Adipocyte (in vitro differentiated cells): ENCODE measurements around the gene CBX5.
"Not testable (repeated sequence)": the region's sequence is repeated elsewhere in the genome, so short reads cannot be mapped to it uniquely, and the experiment has no call there.

Experiments used
- DNase-seq: peaks from one replicate; pipeline ENCODE4 v3.0.0-alpha.2; 2015; ENCODE audit warnings: low read depth
- H3K27me3 ChIP-seq: replicated peaks from 2 replicates; pipeline ENCODE4 v1.7.0; 2013; ENCODE audit warnings: mild to moderate bottlenecking, low read length, moderate library complexity; ENCODE audit not compliant: control insufficient read depth, insufficient read depth
- H3K36me3 ChIP-seq: 2 replicates; pipeline ENCODE4 v1.7.0; 2013; ENCODE audit warnings: low read length, mild to moderate bottlenecking, moderate library complexity; ENCODE audit not compliant: control insufficient read depth, insufficient read depth, severe bottlenecking
- H3K4me1 ChIP-seq: 2 replicates; pipeline ENCODE4 v1.7.0; 2013; ENCODE audit warnings: mild to moderate bottlenecking, low read length, moderate library complexity; ENCODE audit not compliant: control insufficient read depth, insufficient read depth
- H3K4me3 ChIP-seq: 2 replicates; pipeline ENCODE4 v1.7.0; 2013; ENCODE audit warnings: mild to moderate bottlenecking, low read length, moderate library complexity
- H3K9ac ChIP-seq: 2 replicates; pipeline ENCODE4 v1.7.0; 2013; ENCODE audit warnings: mild to moderate bottlenecking, low read length, moderate library complexity
- H3K9me3 ChIP-seq: 2 replicates; pipeline ENCODE4 v1.7.0; 2013; ENCODE audit warnings: mild to moderate bottlenecking, low read length, moderate library complexity; ENCODE audit not compliant: control insufficient read depth

CBX5 gene

GRCh38 chr12:54231269-54231668 lies 48.7 kb downstream of the CBX5 start:
- DNase-seq, H3K36me3 ChIP-seq, H3K4me3 ChIP-seq, H3K27me3 ChIP-seq, H3K9ac ChIP-seq, H3K9me3 ChIP-seq: not testable (repeated sequence)
- H3K4me1 ChIP-seq: peaks cover 22% of the 10 kb centered on the region

- Histone ChIP-seq H3K9ac (no peak overlapping the region), H3K4me3 (no peak overlapping the region), H3K36me3 (no peaks in the 10 kb centered on the region), H3K9me3 (no peaks in the 10 kb centered on the region), H3K4me1 (peaks cover 22% of the 10 kb centered on the region), H3K27me3 (no peaks in the 10 kb centered on the region)
- no peak for DNase-seq
Observed at GRCh38 chr12:54230555-54230954, 49.4 kb downstream of the CBX5 start.

- no peaks in the 10 kb centered on the region for H3K36me3 ChIP-seq
- peak; percentile 91 for DNase-seq
- H3K9me3 ChIP-seq: no peaks in the 10 kb centered on the region
- H3K27me3 ChIP-seq: no peaks in the 10 kb centered on the region
- peak overlapping the region; percentile 35 for H3K9ac ChIP-seq
- peaks cover 22% of the 10 kb centered on the region for H3K4me1 ChIP-seq
- peak overlapping the region; percentile 46 for H3K4me3 ChIP-seq
Observed at GRCh38 chr12:54229624-54230212, 50.2 kb downstream of the CBX5 start.

GRCh38 chr12:54228471-54228870 lies 51.5 kb downstream of the CBX5 start:
- Histone ChIP-seq H3K4me3 (no peak overlapping the region), H3K9me3 (no peaks in the 10 kb centered on the region), H3K4me1 (peaks cover 22% of the 10 kb centered on the region), H3K27me3 (no peaks in the 10 kb centered on the region), H3K36me3 (no peaks in the 10 kb centered on the region), H3K9ac (no peak overlapping the region)
- no peak for DNase-seq

DNA sequence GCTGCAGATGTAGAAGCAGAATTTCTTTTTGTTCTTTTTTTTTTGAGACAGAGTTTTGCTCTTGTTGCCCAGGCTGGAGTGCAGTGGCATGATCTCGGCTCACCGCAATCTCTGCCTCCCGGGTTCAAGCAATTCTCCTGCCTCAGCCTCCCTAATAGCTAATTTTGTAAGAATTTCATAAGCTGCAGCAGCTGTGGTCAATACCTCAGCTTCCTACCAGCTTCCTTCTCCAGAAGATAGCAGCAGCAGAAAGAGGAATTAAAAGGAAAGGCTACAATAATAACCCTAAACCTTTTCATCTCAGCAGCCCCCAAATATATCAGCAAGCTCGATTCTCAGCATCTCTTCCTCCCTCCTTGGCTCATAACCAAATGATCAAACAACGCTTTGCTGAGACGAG lies 52.0 kb downstream of the CBX5 start:
- DNase-seq, H3K9ac ChIP-seq, H3K36me3 ChIP-seq, H3K4me3 ChIP-seq, H3K9me3 ChIP-seq, H3K27me3 ChIP-seq: not testable (repeated sequence)
- H3K4me1 ChIP-seq: peaks cover 23% of the 10 kb centered on the region

- DNase-seq: no peak
- Histone ChIP-seq H3K4me3 (no peak overlapping the region), H3K9ac (no peak overlapping the region)
Observed at GRCh38 chr12:54227376-54227775, 52.5 kb downstream of the CBX5 start.

GRCh38 chr12:54225666-54226065 lies 54.3 kb downstream of the CBX5 start:
- Histone ChIP-seq H3K4me3 (no peak overlapping the region), H3K4me1 (peaks cover 27% of the 10 kb centered on the region), H3K27me3 (no peaks in the 10 kb centered on the region), H3K36me3 (no peaks in the 10 kb centered on the region), H3K9ac (no peak overlapping the region), H3K9me3 (no peaks in the 10 kb centered on the region)
- DNase-seq: no peak

More at GRCh38 chr12:54227376-54227775, 52.5 kb downstream of the CBX5 start:
- Histone ChIP-seq H3K36me3 (no peaks in the 10 kb centered on the region), H3K4me1 (peaks cover 25% of the 10 kb centered on the region), H3K9me3 (no peaks in the 10 kb centered on the region), H3K27me3 (no peaks in the 10 kb centered on the region)

DNA sequence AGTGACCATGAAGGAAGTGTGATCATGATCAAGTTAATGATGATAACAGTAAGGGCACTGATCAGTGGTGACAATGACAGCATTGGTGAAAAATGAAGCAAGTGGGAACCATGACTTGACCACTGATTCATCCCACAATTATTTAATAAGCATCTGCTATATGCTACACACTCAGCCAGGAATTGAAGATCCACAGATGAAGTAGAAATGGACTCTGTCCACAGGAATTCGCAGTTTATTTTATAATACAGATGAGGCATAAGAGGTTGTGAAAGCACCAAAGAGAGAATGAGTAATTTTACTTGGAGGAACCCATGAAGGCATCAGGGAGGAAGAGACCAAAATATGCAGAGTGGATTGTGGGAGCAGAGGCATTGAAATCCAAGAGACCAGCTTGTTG lies 57.3 kb downstream of the CBX5 start:
- Histone ChIP-seq H3K4me3 (no peak overlapping the region), H3K27me3 (no peaks in the 10 kb centered on the region), H3K36me3 (no peaks in the 10 kb centered on the region), H3K4me1 (peaks cover 17% of the 10 kb centered on the region), H3K9me3 (no peaks in the 10 kb centered on the region), H3K9ac (peak overlapping the region; percentile 43)
- DNase-seq: peak; percentile 89

GRCh38 chr12:54221402-54221984 lies 58.4 kb downstream of the CBX5 start:
- H3K4me3 ChIP-seq: no peak overlapping the region
- H3K36me3 ChIP-seq: no peaks in the 10 kb centered on the region
- H3K9ac ChIP-seq: no peak overlapping the region
- H3K4me1 ChIP-seq: peaks cover 22% of the 10 kb centered on the region
- no peaks in the 10 kb centered on the region for H3K27me3 ChIP-seq
- no peaks in the 10 kb centered on the region for H3K9me3 ChIP-seq
- no peak for DNase-seq

- H3K4me3 ChIP-seq: no peak overlapping the region
- H3K27me3 ChIP-seq: no peaks in the 10 kb centered on the region
- DNase-seq: no peak
- peak overlapping the region; percentile 19 for H3K9ac ChIP-seq
- no peaks in the 10 kb centered on the region for H3K36me3 ChIP-seq
- H3K9me3 ChIP-seq: no peaks in the 10 kb centered on the region
- peaks cover 22% of the 10 kb centered on the region for H3K4me1 ChIP-seq
Observed at GRCh38 chr12:54220567-54220966, 59.4 kb downstream of the CBX5 start.

- DNase-seq: peak; percentile 82
- H3K4me3 ChIP-seq: no peak overlapping the region
- peaks cover 22% of the 10 kb centered on the region for H3K4me1 ChIP-seq
- H3K9me3 ChIP-seq: no peaks in the 10 kb centered on the region
- peak overlapping the region; percentile 19 for H3K9ac ChIP-seq
- H3K36me3 ChIP-seq: no peaks in the 10 kb centered on the region
- no peaks in the 10 kb centered on the region for H3K27me3 ChIP-seq
Observed at GRCh38 chr12:54220092-54220557, 59.8 kb downstream of the CBX5 start.
